Adrenal gland (tissue), 12 donors: ENCODE results near the gene ACTN1. TPM values are rescaled to one million over a fixed set of nuclear protein-coding genes. Genes with fewer than 3 reads are reported as not detected.

Source experiments
- DNase-seq, 7 donors: peaks; one replicate each; pipeline ENCODE4 v3.0.0-alpha.2; 2019 to 2020
- H3K27ac ChIP-seq, 5 donors: fragments of 200-600 bp; sonication (generic) in 4 of 5; 1 replicate in 3 of 5; 2 replicates in 2 of 5; pipeline versions ENCODE4 v1.5.1 to v1.8.0; 2016 to 2020; ENCODE audit warnings: mild to moderate bottlenecking in 1 of 5
- H3K27me3 ChIP-seq: fragments of 200-600 bp; 2 replicates; pipeline ENCODE4 v1.8.0; 2021
- H3K36me3 ChIP-seq, 2 donors: fragments of 200-600 bp; replicated peaks in 1 of 2; 1 replicate in 1 of 2; 2 replicates in 1 of 2; pipeline versions ENCODE4 v1.5.1 to v1.8.0; 2018 to 2022
- H3K4me1 ChIP-seq, 2 donors: fragments of 200-600 bp; replicated peaks in 1 of 2; 1 replicate in 1 of 2; 2 replicates in 1 of 2; pipeline versions ENCODE4 v1.5.1 to v1.8.0; 2018 to 2021
- H3K4me3 ChIP-seq, 4 donors: fragments of 200-600 bp; sonication (generic) in 3 of 4; one replicate each; pipeline ENCODE4 v1.5.1; 2016 to 2018
- H3K9me3 ChIP-seq, 3 donors: fragments of 200-600 bp; sonication (generic) in 1 of 3; replicated peaks in 1 of 3; 1 replicate in 2 of 3; 2 replicates in 1 of 3; pipeline versions ENCODE4 v1.5.1 to v1.8.0; 2016 to 2021
- CTCF ChIP-seq, 6 experiments: fragments of 450-650 bp in 4 of 6; fragments of 200-600 bp in 2 of 6; sonication (generic) in 1 of 6; IDR thresholded peaks; 1 replicate in 5 of 6; 2 replicates in 1 of 6; pipeline versions ENCODE4 v1.5.1 to v1.8.0; 2016 to 2021; ENCODE audit warnings: antibody characterized with exemption in 6 of 6, mild to moderate bottlenecking in 2 of 6, moderate library complexity in 1 of 6
- POLR2A ChIP-seq, 2 donors: fragments of 450-650 bp; IDR thresholded peaks; one replicate each; pipeline ENCODE4 v1.6.1; 2017; ENCODE audit warnings: antibody characterized with exemption in 2 of 2, mild to moderate bottlenecking in 2 of 2, moderate library complexity in 1 of 2
- WGBS, 4 donors: extraction: QIAGEN DNeasy Blood & Tissue Kit in 2 of 4; methylation state at CpG; one replicate each; pipeline versions ENCODE4 v1.1.5 to v1.1.7; 2013 to 2017; 5-methylcytosine and 5-hydroxymethylcytosine counted together
- intact Hi-C, 2 donors: fragments of 100-400 bp; cut with DNase I; formaldehyde crosslinking; loops; one replicate each; pipeline versions ENCODE4 v1.14.1 to v1.15.0; 2022 to 2023
- polyA plus RNA-seq, 3 donors: library from polyadenylated mRNA; stranded (reverse); fragments of 200-250 nt in 2 of 3; fragments of 350-450 nt in 1 of 3; fragmentation: Illumina TruSeq in 1 of 3; extraction: RNeasy Lipid Tissue Mini Kit (QIAGEN cat#74804) in 1 of 3; gene quantifications; one replicate each; pipeline ENCODE4 v1.2.3, GENCODE V29; 2013 to 2014
- total RNA-seq, 9 donors: library from RNA; depleted of rRNA in 4 of 9; stranded (reverse); fragments of >200 nt in 4 of 9; fragments of 120-200 nt in 1 of 9; fragmentation: NEBNext Ultra II Directional in 1 of 9; extraction: Animal tissue kit (Norgen Biotek cat#: 25700) in 1 of 9; gene quantifications; one replicate each; pipeline versions ENCODE4 v1.1.0 to v1.2.4, GENCODE V29; 2013 to 2023
- donor health status: healthy with polysubstance abuse.
- donor health status: Bipolar disorder and iron deficiency.
- donor health status: DM: yes; HTN: yes; CAD: no.
- donor health status: DM: no; HTN: no; CAD: no.
- donor health status: DM: no; HTN: no; CAD: no.
- donor health status: DM: yes; HTN: yes; CAD: no.

Gene ACTN1
- total and polyA plus RNA-seq, 12 donors: 11.6 to 180 (median 74.3) TPM

GRCh38 chr14:68866991-68867533, 112.0 kb downstream of the ACTN1 start:
- no peaks in the 10 kb centered on the region for H3K27me3 ChIP-seq
- no peaks in the 10 kb centered on the region for H3K9me3 ChIP-seq
- no peak overlapping the region for H3K4me3 ChIP-seq
- no peak overlapping the region for H3K27ac ChIP-seq
- H3K36me3 ChIP-seq: peaks cover 0 to 10% of the 10 kb centered on the region in 2 donors
- TF ChIP-seq POLR2A (IDR thresholded peaks at IDR 0.05): no peak
- intact Hi-C loops: no loop called here
- no peaks in the 10 kb centered on the region for H3K4me1 ChIP-seq
- no peak for DNase-seq

- intact Hi-C loops: no loop called here
- DNase-seq: no peak
- no peaks in the 10 kb centered on the region for H3K27me3 ChIP-seq
- H3K27ac ChIP-seq: no peak overlapping the region
- no peaks in the 10 kb centered on the region for H3K36me3 ChIP-seq
- H3K4me3 ChIP-seq: no peak overlapping the region
- no peaks in the 10 kb centered on the region for H3K9me3 ChIP-seq
- WGBS, 4 donors: 92 to 100% (median 94%) methylated on average over 2 of the region's 2 CpGs
- no peaks in the 10 kb centered on the region for H3K4me1 ChIP-seq
- TF ChIP-seq POLR2A (IDR thresholded peaks at IDR 0.05) (no peak), CTCF (IDR thresholded peaks at IDR 0.05) (no peak)
Measured at GRCh38 chr14:68865542-68865941, 113.6 kb downstream of the ACTN1 start.

DNA sequence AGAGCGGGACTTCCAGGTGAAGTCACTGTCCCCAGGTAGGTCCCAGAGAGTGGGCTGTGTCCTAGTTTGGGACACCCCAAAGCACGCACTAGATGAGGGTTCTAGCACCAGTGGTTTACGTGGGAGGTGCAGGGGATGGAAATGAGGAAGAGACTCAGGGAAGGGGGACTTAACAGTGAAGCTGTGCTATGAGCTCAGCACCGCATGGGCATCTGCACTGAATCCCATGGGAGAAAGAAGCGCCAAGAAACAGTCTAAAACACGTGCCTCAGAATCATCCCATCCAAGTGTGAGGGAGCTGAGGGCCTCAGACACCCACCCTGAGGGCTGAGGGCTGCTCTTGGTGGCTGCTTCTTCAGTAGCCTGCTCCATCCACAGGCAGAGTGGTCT, 114.7 kb downstream of the ACTN1 start:
- 86 to 93% (median 86%) methylated on average over 5 to 6 of the region's 6 CpGs for WGBS, 4 donors
- Histone ChIP-seq H3K9me3 (no peaks in the 10 kb centered on the region), H3K4me3 (no peak overlapping the region), H3K4me1 (no peaks in the 10 kb centered on the region), H3K36me3 (no peaks in the 10 kb centered on the region), H3K27me3 (no peaks in the 10 kb centered on the region), H3K27ac (no peak overlapping the region)
- intact Hi-C loops: no loop called here
- peak in 1 of 7 donors; percentile 35 for DNase-seq
- TF ChIP-seq POLR2A (IDR thresholded peaks at IDR 0.05) (no peak), CTCF (IDR thresholded peaks at IDR 0.05) (no peak)

GRCh38 chr14:68863610-68864360, 115.3 kb downstream of the ACTN1 start:
- Histone ChIP-seq H3K9me3 (no peaks in the 10 kb centered on the region), H3K27ac (no peak overlapping the region), H3K27me3 (no peaks in the 10 kb centered on the region), H3K4me3 (no peak overlapping the region), H3K36me3 (no peaks in the 10 kb centered on the region), H3K4me1 (no peaks in the 10 kb centered on the region)
- WGBS, 4 donors: 74 to 80% (median 78%) methylated on average over 12 to 13 of the region's 13 CpGs
- peak in 1 of 7 donors; percentile 24 for DNase-seq
- intact Hi-C loops: no loop called here
- TF ChIP-seq POLR2A (IDR thresholded peaks at IDR 0.05): no peak
- TF ChIP-seq CTCF (IDR thresholded peaks at IDR 0.05): no peak
